OCI-M2 (cell line): Measurements from ENCODE around the gene CCNB3.
A peak's percentile ranks its signal among the peaks of the same experiment; 100 is the strongest.
"Not testable (repeated sequence)": the region's sequence is repeated elsewhere in the genome, so short reads cannot be mapped to it uniquely, and the experiment has no call there.

Experiments used
- DNase-seq: peaks from one replicate; lab custom pipeline; 2025; ENCODE audit not compliant: unreplicated experiment; lab: John Stamatoyannopoulos, UW

Gene CCNB3, protein sequence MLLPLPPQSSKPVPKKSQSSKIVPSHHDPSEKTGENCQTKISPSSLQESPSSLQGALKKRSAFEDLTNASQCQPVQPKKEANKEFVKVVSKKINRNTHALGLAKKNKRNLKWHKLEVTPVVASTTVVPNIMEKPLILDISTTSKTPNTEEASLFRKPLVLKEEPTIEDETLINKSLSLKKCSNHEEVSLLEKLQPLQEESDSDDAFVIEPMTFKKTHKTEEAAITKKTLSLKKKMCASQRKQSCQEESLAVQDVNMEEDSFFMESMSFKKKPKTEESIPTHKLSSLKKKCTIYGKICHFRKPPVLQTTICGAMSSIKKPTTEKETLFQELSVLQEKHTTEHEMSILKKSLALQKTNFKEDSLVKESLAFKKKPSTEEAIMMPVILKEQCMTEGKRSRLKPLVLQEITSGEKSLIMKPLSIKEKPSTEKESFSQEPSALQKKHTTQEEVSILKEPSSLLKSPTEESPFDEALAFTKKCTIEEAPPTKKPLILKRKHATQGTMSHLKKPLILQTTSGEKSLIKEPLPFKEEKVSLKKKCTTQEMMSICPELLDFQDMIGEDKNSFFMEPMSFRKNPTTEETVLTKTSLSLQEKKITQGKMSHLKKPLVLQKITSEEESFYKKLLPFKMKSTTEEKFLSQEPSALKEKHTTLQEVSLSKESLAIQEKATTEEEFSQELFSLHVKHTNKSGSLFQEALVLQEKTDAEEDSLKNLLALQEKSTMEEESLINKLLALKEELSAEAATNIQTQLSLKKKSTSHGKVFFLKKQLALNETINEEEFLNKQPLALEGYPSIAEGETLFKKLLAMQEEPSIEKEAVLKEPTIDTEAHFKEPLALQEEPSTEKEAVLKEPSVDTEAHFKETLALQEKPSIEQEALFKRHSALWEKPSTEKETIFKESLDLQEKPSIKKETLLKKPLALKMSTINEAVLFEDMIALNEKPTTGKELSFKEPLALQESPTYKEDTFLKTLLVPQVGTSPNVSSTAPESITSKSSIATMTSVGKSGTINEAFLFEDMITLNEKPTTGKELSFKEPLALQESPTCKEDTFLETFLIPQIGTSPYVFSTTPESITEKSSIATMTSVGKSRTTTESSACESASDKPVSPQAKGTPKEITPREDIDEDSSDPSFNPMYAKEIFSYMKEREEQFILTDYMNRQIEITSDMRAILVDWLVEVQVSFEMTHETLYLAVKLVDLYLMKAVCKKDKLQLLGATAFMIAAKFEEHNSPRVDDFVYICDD (N-terminal part only)

GRCh38 chrX:50204364-50204899, at the start of gene CCNB3:
Gene CCNB3, plus strand, starts transcription at chrX:50204765. Its CDS starts 80,399 bp downstream, at chrX:50285164.
- DNase-seq = peak; percentile 35

GRCh38 chrX:50157545-50158135, 46.9 kb upstream of the CCNB3 start:
- DNase-seq = no peak

GRCh38 chrX:50158593-50158992, 46.0 kb upstream of the CCNB3 start:
- DNase-seq = no peak

- DNase-seq = no peak
Measured at GRCh38 chrX:50161127-50161526, 43.4 kb upstream of the CCNB3 start.

DNA sequence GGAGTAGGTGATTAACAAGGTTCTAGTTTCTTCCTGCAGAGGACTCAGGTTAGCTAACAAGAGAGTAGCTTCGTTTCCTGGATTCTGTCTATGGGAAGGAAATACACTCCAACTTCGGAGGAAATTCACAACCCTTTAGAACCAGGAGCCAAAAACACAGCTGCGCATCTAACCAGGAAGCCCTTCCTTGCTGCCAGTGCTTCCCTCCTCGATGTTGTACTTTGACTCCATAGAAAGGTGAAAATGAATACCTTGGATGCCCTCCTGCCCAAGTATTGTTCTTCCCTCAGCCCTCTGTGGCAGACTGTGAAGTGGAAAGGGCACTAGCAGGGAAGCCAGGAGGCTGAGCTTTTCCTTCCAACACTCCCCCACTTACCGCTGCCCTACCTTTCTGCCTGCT, 38.8 kb upstream of the CCNB3 start:
- DNase-seq = no peak

DNA sequence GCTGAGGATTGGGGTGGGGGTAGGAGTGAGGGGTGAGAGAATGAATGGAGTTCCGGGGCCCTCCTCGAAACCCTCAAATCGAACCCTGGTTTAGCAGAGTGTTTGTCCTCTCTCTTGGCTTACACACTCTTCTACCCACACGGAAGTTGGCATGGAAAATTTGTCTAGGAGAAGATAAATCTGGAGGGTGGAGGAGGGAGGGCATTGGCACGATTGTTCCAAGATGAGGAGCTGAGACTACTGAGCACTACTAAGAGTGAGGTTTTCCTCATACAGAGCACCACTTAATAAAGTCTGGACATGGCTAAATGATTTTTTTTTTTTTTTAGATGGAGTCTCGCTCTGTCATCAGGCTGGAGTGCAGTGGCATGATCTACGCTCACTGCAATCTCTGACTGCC, 37.2 kb upstream of the CCNB3 start:
- no peak for DNase-seq

- DNase-seq = no peak
Measured at GRCh38 chrX:50168241-50168687, 36.3 kb upstream of the CCNB3 start.

GRCh38 chrX:50169717-50170116, 34.8 kb upstream of the CCNB3 start:
- no peak for DNase-seq

DNA sequence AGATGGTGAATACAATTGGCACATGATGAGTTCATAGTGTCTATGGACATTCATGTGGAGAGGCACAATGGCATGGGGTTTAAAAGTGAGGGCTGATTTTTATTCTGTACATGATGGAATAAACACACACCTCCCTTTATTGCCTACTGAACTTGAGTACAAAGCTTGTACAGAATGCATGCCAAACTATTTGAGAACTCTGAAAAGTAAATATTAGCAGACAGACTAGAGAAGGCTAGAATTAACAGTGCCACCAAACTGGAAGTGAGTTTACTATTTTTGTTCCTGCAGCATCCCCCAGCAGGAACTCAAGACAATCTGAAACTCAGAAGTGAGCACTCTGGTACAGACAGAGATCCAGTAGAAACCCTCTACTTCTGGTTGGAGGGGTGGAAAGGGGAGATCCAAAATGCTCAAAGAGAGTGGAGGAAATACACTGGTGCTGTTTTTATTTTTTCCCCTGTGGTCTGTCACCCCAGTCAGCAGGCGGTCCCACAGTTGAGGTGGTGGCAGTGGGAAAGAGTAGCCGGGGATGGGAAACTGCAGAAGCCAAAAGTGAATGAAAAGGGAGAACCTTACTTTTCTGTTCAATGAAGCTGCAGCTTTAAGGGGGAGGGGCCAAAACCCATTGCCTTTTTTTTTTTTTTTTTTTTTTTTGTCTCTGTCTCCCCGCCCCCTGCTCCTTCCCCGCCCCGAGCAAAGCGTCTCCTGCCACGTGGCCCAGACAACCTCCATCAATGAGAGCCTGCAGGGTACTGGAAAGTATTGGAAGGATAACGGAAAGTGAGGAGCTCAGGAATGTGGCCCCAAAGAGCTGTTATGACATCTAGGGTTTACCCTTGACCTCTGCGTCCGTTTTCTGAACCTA, 24.3 kb upstream of the CCNB3 start:
- no peak for DNase-seq

DNA sequence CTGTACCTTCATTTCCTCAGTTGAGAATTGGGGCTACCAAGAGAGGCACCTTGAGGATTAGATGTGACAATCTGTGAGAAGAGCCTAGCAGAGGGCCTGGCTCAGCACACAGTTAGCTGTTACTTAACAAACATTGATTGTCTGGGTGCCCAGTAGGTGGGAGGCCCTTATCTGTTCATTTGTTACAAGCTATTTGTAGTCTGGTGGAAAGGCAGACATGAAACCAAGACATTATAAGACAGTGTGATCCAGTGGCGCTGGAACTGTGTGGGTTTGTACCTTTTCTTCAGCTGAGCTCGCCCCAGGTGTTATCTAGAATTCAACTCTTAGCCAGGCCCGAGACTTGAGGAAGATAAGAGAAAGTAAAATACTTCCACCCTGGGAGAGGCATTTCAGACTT, 20.7 kb upstream of the CCNB3 start:
- no peak for DNase-seq

- DNase-seq = no peak
Measured at GRCh38 chrX:50188859-50189600, 15.5 kb upstream of the CCNB3 start.

GRCh38 chrX:50198348-50198747, 6.2 kb upstream of the CCNB3 start:
- DNase-seq = peak; percentile 37

DNA sequence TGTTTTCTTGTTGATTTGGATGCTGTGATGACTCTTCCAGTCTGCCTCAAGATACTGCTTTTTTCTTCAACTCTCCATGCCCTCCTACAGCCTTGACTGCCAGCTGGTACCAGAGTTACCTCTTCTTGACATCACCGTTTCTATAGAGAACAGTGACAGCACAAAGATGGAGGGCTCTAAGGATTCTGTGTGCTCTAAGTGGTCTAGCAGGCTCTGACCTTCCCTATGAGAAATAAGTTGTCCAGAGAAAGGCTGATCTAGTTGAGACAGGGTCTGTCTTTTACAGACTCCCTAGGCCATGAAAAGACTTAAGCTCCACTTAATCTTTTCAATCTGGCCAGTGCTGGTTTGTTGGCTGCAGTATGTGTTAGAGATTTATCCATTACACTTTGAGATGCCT, 3.7 kb upstream of the CCNB3 start, which contains the start of gene AKAP4:
Gene AKAP4, minus strand, starts transcription at position 101 of the 400 bp plus-strand sequence. CDS start 118 bp downstream, outside the sequence.
- no peak for DNase-seq

GRCh38 chrX:50202539-50202938, 2.0 kb upstream of the CCNB3 start:
- no peak for DNase-seq

- no peak for DNase-seq
Measured at GRCh38 chrX:50206753-50207152, 2.2 kb downstream of the CCNB3 start.

GRCh38 chrX:50211510-50211909, 6.9 kb downstream of the CCNB3 start:
- no peak for DNase-seq

DNA sequence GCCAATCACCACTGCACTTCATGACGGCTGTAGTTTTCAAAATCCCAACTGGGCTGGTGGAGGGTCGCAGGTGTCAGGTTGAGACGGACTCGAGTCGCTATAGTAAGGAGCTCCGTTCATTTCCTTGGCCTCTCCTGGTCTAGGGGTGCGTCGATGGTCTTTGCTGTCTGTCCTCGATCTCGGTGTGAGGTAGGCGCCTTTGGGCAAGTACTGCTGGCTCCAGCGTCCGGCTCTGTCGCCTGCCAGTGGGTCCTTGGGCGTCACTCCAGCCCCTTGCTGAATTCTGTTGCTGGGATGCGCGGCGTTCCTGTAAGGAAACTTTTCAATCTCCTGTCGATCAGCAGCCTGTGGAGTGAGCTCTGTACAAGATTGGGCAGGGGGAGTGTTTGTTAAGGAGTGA, 76.7 kb downstream of the CCNB3 start:
- DNase-seq = no peak

DNA sequence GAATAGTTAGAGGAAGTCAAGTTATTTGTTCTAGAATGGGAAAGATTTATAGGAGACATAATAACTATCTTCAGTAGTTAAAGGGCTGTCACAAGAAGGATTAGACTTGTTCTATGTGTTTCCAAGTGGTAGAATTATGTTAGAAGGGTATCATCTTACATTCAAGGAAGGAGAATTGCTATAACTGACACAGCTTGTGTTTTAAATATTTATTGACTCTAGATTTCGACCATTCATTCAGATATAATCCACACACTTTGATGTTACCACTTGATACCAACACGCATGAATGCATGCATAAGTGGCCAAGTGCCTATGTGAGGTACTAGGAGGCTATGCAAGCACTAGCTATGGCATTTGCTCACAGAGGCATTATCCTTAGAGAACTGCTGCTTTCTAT, 122.7 kb downstream of the CCNB3 start:
- no peak for DNase-seq

- DNase-seq = not testable (repeated sequence)
Measured at GRCh38 chrX:50332668-50333067, 128.1 kb downstream of the CCNB3 start.
